C4-2B (cell line): ENCODE measurements around the gene SIN3A.
"Not testable (repeated sequence)": the region's sequence is repeated elsewhere in the genome, so short reads cannot be mapped to it uniquely, and the experiment has no call there.

Experiments
- CTCF ChIP-seq: fragments of 450-650 bp; conservative IDR thresholded peaks from 2 replicates; pipeline ENCODE4 v1.5.1; 2017; ENCODE audit warnings: mild to moderate bottlenecking
- ZFX ChIP-seq: fragments of 450-650 bp; IDR thresholded peaks from 2 replicates; pipeline ENCODE4 v1.6.1; 2017

- not testable (repeated sequence) for TF ChIP-seq CTCF, ZFX
Observed at GRCh38 chr15:75332093-75332492, 119.4 kb downstream of the SIN3A start.
